Activated T-cell treated with anti-CD3 and anti-CD28 coated beads, Interleukin-2, amount 50 U/mL, for 72 hours (primary cell): ENCODE results near the gene PPIL3. TPM values are rescaled to one million over a fixed set of nuclear protein-coding genes. Genes with fewer than 3 reads are reported as not detected.
A peak's percentile ranks its signal among the peaks of the same experiment; 100 is the strongest.

ENCODE experiments used
- ATAC-seq, 2 donors: fragments of 150-1000 bp; cut with Tn5 transposase; replicated peaks in 1 of 2; 2 replicates each; pipeline ENCODE4 v1.10.0; 2021; ENCODE audit warnings: moderate library complexity in 2 of 2, mild to moderate bottlenecking in 1 of 2
- DNase-seq, 2 donors: peaks; one replicate each; pipeline ENCODE4 v3.0.0; 2021 to 2022; ENCODE audit warnings: mixed read lengths in 1 of 2
- H3K27ac Mint-ChIP-seq: one replicate; pipeline ENCODE4 v1.8.0; 2022; ENCODE audit warnings: mild to moderate bottlenecking, moderate library complexity, mixed read lengths
- H3K27me3 Mint-ChIP-seq: one replicate; pipeline ENCODE4 v1.8.0; 2022; ENCODE audit warnings: low read depth, mixed read lengths
- H3K36me3 Mint-ChIP-seq, 2 donors: one replicate each; pipeline ENCODE4 v1.8.0; 2022; ENCODE audit warnings: mixed read lengths in 2 of 2, mild to moderate bottlenecking in 1 of 2; ENCODE audit not compliant: insufficient read depth in 2 of 2
- H3K4me1 Mint-ChIP-seq: one replicate; pipeline ENCODE4 v1.8.0; 2022; ENCODE audit warnings: low read depth, mixed read lengths
- H3K4me3 Mint-ChIP-seq, 2 donors: one replicate each; pipeline ENCODE4 v1.8.0; 2022; ENCODE audit warnings: mild to moderate bottlenecking in 2 of 2, mixed read lengths in 2 of 2, moderate library complexity in 2 of 2
- H3K9me3 Mint-ChIP-seq, 2 donors: one replicate each; pipeline ENCODE4 v1.8.0; 2022; ENCODE audit warnings: mixed read lengths in 2 of 2
- total RNA-seq, 2 donors: library from RNA; stranded (reverse); gene quantifications; one replicate each; pipeline ENCODE4 v1.2.3, GENCODE V29; 2022

Gene PPIL3
- total RNA-seq, 2 donors from 2014 or later: 72.5 to 84.6 TPM

GRCh38 chr2:200850512-200851256 is 38.2 kb downstream of the PPIL3 start:
- ATAC-seq (no peak), DNase-seq (no peak)
- H3K27me3 Mint-ChIP-seq: no peaks in the 10 kb centered on the region
- H3K4me3 Mint-ChIP-seq: no peak overlapping the region
- no peaks in the 10 kb centered on the region for H3K4me1 Mint-ChIP-seq
- peaks cover 3 to 47% of the 10 kb centered on the region in 2 donors for H3K36me3 Mint-ChIP-seq
- no peaks in the 10 kb centered on the region for H3K9me3 Mint-ChIP-seq
- no peak overlapping the region for H3K27ac Mint-ChIP-seq

DNA sequence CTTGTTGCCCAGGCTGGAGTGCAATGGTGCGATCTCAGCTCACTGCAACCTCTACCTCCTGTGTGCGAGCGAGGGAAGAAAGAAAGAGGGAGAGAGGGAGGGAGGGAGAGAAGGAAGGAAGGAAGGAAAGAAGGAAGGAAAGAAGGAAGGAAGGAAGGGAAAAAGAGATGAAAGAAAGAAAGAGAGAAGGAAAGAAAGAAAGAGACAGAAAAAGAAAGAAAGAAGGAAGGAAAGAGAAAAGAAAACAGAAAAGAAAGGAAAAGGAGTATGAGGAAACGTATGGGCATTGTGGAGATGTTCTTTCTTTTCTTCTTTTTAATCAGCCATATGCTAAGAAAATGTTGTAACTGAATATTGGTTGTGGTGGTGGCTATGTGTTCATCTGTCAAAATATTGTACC is 40.9 kb downstream of the PPIL3 start:
- Mint-ChIP-seq H3K36me3 (peaks cover 0 to 22% of the 10 kb centered on the region in 2 donors), H3K9me3 (no peaks in the 10 kb centered on the region), H3K27me3 (no peaks in the 10 kb centered on the region), H3K4me1 (no peaks in the 10 kb centered on the region), H3K4me3 (no peak overlapping the region), H3K27ac (peak overlapping the region; percentile 69)
- no peak for DNase-seq
- ATAC-seq: no peak

DNA sequence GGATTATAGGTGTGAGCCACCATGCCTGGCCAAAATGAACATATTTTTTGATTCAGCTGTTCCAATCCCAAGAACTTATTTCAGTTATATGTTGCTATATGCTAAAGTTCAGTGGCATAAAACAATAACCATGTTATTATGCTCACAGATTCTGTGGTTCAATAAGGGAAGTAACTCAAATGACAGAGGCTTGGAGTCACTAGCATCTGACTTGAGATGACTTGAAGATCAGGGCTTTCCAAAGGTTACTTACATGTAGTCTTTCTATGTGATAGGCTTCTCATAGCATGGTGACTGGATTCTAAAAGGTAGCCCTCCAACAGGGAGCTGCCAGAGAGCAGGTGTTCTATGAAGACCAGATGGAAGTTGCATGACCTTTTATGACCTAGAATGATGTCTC is 41.6 kb downstream of the PPIL3 start:
- Mint-ChIP-seq H3K27me3 (no peaks in the 10 kb centered on the region), H3K9me3 (no peaks in the 10 kb centered on the region), H3K27ac (peak overlapping the region; percentile 59), H3K4me3 (no peak overlapping the region), H3K4me1 (no peaks in the 10 kb centered on the region), H3K36me3 (peaks cover 0 to 16% of the 10 kb centered on the region in 2 donors)
- no peak for DNase-seq
- peak in 1 of 2 donors; percentile 4 for ATAC-seq

DNA sequence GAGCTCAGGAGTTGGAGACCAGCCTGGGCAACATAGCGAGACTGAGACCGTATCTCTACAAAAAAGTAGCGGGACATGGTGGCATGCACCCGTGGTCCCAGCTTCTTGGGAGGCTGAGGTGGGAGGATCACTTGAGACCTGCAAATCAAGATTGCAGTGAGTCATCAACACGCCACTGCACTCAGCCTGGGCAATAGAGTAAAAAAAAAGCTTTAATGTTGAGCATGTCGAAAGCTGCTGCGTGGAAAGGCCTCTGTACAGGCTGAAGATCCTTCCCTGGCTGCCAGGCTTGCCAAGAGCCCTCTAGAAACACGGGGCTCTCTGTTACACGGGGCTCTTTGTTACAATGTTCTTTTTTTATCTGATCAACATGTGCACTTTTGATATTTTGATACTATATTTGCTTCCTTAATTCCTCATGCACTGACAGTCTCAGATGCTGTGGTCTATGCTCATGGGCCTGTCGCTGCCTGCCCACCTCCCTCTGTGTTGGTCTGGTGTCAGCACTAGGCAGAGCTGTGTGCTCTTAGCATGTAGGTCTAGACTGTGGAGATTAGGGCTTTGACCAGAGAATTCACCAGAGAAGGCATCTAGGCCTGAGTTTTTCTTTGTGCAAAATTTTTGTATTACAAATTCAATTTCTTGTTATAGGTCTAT is 43.1 kb downstream of the PPIL3 start:
- peaks cover 0 to 6% of the 10 kb centered on the region in 2 donors for H3K36me3 Mint-ChIP-seq
- H3K27me3 Mint-ChIP-seq: no peaks in the 10 kb centered on the region
- no peak overlapping the region for H3K4me3 Mint-ChIP-seq
- no peaks in the 10 kb centered on the region for H3K9me3 Mint-ChIP-seq
- peak overlapping the region; percentile 4 for H3K27ac Mint-ChIP-seq
- DNase-seq (no peak), ATAC-seq (peak; percentile 5 to 21)
- H3K4me1 Mint-ChIP-seq: no peaks in the 10 kb centered on the region

- Mint-ChIP-seq H3K27ac (no peak overlapping the region), H3K4me3 (no peak overlapping the region), H3K4me1 (no peaks in the 10 kb centered on the region), H3K36me3 (no peaks in the 10 kb centered on the region), H3K9me3 (no peaks in the 10 kb centered on the region), H3K27me3 (no peaks in the 10 kb centered on the region)
- no peak for DNase-seq
- peak; percentile 10 to 24 for ATAC-seq
Measured at GRCh38 chr2:200845194-200845593, 43.7 kb downstream of the PPIL3 start.

- no peaks in the 10 kb centered on the region for H3K9me3 Mint-ChIP-seq
- H3K27me3 Mint-ChIP-seq: no peaks in the 10 kb centered on the region
- H3K4me1 Mint-ChIP-seq: no peaks in the 10 kb centered on the region
- DNase-seq (no peak), ATAC-seq (peak; percentile 5 to 22)
- no peaks in the 10 kb centered on the region for H3K36me3 Mint-ChIP-seq
- no peak overlapping the region for H3K4me3 Mint-ChIP-seq
- no peak overlapping the region for H3K27ac Mint-ChIP-seq
Measured at GRCh38 chr2:200843993-200844948, 44.6 kb downstream of the PPIL3 start.

DNA sequence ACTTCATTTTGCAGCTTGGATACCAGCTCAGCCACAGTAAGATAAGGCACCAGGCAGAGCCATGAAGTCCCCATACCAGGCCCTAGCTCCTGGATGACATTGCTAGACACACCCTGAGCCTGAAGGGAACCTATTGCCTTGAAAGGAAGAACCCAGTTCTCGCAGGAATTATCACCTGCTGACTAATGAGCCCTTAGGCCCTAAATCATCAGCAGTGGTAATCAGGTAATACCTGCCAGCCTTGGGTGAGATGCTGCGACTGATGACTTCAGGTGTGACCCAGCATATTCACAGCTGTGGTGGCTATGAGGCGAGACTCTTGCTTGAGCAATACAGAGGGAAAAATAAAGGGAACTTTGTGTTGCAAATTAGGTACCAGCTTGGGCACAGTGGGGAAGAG is 49.4 kb downstream of the PPIL3 start:
- DNase-seq: no peak
- no peak overlapping the region for H3K27ac Mint-ChIP-seq
- ATAC-seq: no peak
- peaks cover 1 to 13% of the 10 kb centered on the region in 2 donors for H3K36me3 Mint-ChIP-seq
- H3K4me1 Mint-ChIP-seq: no peaks in the 10 kb centered on the region
- H3K27me3 Mint-ChIP-seq: no peaks in the 10 kb centered on the region
- no peak overlapping the region for H3K4me3 Mint-ChIP-seq
- peaks cover 6 to 8% of the 10 kb centered on the region in 2 donors for H3K9me3 Mint-ChIP-seq

GRCh38 chr2:200834701-200835100 is 54.2 kb downstream of the PPIL3 start:
- Mint-ChIP-seq H3K4me3 (no peak overlapping the region), H3K36me3 (peaks cover 1 to 13% of the 10 kb centered on the region in 2 donors), H3K27me3 (no peaks in the 10 kb centered on the region), H3K4me1 (no peaks in the 10 kb centered on the region), H3K27ac (no peak overlapping the region), H3K9me3 (peaks cover 6 to 8% of the 10 kb centered on the region in 2 donors)
- no peak for ATAC-seq
- no peak for DNase-seq

DNA sequence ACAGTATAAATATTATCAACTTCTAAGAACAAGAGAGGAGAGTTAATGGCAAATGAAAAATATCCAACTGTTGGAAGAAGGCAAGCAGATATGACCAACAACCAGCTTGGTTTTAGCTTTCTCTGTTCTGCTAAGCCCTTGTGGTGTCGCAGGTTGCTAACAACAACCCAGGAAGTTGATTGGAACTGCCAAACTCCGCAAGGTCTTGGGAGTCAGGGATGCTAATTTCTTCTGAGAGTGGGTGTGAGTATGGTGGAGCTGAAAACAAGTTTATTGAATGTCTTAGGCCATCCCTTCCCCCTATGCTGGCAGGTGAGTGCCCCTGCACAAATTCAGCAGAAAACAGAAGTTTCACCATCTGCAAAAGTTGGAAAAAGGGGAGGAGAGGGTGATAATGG is 59.6 kb downstream of the PPIL3 start:
- ATAC-seq (no peak), DNase-seq (no peak)
- Mint-ChIP-seq H3K27ac (peak overlapping the region; percentile 90), H3K9me3 (no peaks in the 10 kb centered on the region), H3K4me1 (no peaks in the 10 kb centered on the region), H3K4me3 (no peak overlapping the region), H3K27me3 (no peaks in the 10 kb centered on the region), H3K36me3 (peaks cover 0 to 14% of the 10 kb centered on the region in 2 donors)

- Mint-ChIP-seq H3K9me3 (no peaks in the 10 kb centered on the region), H3K27me3 (no peaks in the 10 kb centered on the region), H3K36me3 (peaks cover 0 to 14% of the 10 kb centered on the region in 2 donors), H3K4me1 (no peaks in the 10 kb centered on the region), H3K4me3 (no peak overlapping the region), H3K27ac (peak overlapping the region; percentile 90)
- no peak for ATAC-seq
- DNase-seq: no peak
Measured at GRCh38 chr2:200828572-200829257, 60.2 kb downstream of the PPIL3 start.

- Mint-ChIP-seq H3K4me1 (no peaks in the 10 kb centered on the region), H3K27ac (peak overlapping the region; percentile 17), H3K4me3 (no peak overlapping the region), H3K36me3 (peaks cover 0 to 14% of the 10 kb centered on the region in 2 donors), H3K27me3 (no peaks in the 10 kb centered on the region), H3K9me3 (no peaks in the 10 kb centered on the region)
- DNase-seq (no peak), ATAC-seq (no peak)
Measured at GRCh38 chr2:200828104-200828503, 60.8 kb downstream of the PPIL3 start.

GRCh38 chr2:200821686-200822245 is 67.1 kb downstream of the PPIL3 start:
- DNase-seq (no peak), ATAC-seq (no peak)
- Mint-ChIP-seq H3K27me3 (no peaks in the 10 kb centered on the region), H3K4me1 (peaks cover 24% of the 10 kb centered on the region), H3K4me3 (no peak overlapping the region), H3K9me3 (no peaks in the 10 kb centered on the region), H3K27ac (peak overlapping the region; percentile 70), H3K36me3 (peaks cover 19 to 53% of the 10 kb centered on the region in 2 donors)
